AG04450 (cell line): ENCODE data around the gene FAM98C. TPM values are rescaled to one million over a fixed set of nuclear protein-coding genes. Genes with fewer than 3 reads are reported as not detected.

Experiments
- CTCF ChIA-PET: fragments of 300-600, 350-600 bp; formaldehyde crosslinking; extraction: SDS; loops from one replicate; lab custom pipeline; 2022; ENCODE audit warnings: antibody characterized with exemption, inconsistent platforms; lab: Charles Lee
- POLR2A ChIA-PET: fragments of 350-600 bp; formaldehyde crosslinking; extraction: SDS; loops from one replicate; lab custom pipeline; 2021; ENCODE audit warnings: antibody characterized with exemption, inconsistent platforms; lab: Yijun Ruan, JAX
- DNase-seq: peaks from one replicate; pipeline ENCODE4 v3.0.0-alpha.2; 2011; ENCODE audit warnings: low read depth, low spot score
- H3K27ac ChIP-seq: one replicate; pipeline ENCODE4 v1.5.1; 2012; ENCODE audit warnings: low read depth, low read length, control low read depth
- H3K27me3 ChIP-seq: one replicate; pipeline ENCODE4 v1.6.0; 2012; ENCODE audit warnings: low read length; ENCODE audit not compliant: control insufficient read depth, insufficient read depth
- H3K4me3 ChIP-seq: 2 replicates; pipeline ENCODE4 v1.5.1; 2011; ENCODE audit warnings: mild to moderate bottlenecking, low read depth, low read length, control low read depth
- H3K9me3 ChIP-seq: 2 replicates; pipeline ENCODE4 v1.5.1; 2012; ENCODE audit warnings: low read length; ENCODE audit not compliant: control insufficient read depth, insufficient read depth
- polyA plus RNA-seq: library from polyadenylated mRNA; depleted of rRNA; stranded (reverse); fragments of >200 nt; gene quantifications from 2 replicates; pipeline ENCODE4 v1.2.3, GENCODE V29; 2011
- TF ChIP-seq, protein P1 (sequence below): IDR thresholded peaks from 2 replicates; pipeline ENCODE4 v1.5.1; 2011; ENCODE audit warnings: low read depth, low read length, control low read depth, inconsistent platforms

FAM98C gene
- polyA plus RNA-seq, 1 experiment, result 5.0 TPM

DNA sequence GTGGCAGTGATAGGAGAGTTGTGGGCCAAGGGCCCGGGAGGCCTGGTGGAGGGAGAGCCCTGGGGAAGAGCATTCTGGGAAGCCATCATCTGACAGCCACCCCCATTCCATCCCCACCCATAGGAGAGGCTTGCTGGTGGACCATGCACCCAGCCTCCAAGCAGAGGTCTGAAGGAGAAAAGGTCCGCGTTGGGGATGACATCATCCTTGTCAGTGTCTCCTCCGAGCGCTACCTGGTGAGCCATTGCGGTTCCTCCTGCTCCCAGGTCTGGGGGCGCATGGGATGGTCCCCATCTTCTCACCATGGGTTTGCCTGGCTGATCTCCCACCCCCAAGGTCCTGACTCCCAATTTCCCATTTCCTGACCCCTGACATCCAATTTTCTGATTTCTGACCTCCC, 41.1 kb downstream of the FAM98C start:
- Histone ChIP-seq H3K27ac (no peak overlapping the region), H3K9me3 (no peaks in the 10 kb centered on the region), H3K27me3 (no peaks in the 10 kb centered on the region), H3K4me3 (no peak overlapping the region)
- ChIA-PET POLR2A (no interaction called here), CTCF (no interaction called here)
- no peak for DNase-seq
- TF ChIP-seq, protein P1, sequence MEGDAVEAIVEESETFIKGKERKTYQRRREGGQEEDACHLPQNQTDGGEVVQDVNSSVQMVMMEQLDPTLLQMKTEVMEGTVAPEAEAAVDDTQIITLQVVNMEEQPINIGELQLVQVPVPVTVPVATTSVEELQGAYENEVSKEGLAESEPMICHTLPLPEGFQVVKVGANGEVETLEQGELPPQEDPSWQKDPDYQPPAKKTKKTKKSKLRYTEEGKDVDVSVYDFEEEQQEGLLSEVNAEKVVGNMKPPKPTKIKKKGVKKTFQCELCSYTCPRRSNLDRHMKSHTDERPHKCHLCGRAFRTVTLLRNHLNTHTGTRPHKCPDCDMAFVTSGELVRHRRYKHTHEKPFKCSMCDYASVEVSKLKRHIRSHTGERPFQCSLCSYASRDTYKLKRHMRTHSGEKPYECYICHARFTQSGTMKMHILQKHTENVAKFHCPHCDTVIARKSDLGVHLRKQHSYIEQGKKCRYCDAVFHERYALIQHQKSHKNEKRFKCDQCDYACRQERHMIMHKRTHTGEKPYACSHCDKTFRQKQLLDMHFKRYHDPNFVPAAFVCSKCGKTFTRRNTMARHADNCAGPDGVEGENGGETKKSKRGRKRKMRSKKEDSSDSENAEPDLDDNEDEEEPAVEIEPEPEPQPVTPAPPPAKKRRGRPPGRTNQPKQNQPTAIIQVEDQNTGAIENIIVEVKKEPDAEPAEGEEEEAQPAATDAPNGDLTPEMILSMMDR, result no peak

DNA sequence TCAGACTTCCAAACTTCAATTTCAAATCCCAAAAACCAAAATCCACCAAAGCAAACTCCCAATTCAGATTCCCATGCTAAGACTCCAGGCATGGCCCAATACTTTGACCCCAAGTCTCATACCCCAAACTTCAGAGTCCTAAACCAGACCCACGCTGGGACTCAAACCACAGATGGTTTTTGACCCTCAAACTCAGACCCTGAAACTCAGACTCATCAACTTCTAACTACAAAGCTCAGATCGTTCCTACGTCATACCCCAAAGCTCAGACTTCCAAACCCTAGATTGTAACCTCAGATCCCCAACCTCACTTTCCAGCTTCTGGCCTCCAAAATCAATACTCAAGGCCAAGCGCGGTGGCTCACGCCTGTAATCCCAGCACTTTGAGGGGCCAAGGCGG, 42.5 kb downstream of the FAM98C start:
- CTCF ChIA-PET, result no interaction called here

DNA sequence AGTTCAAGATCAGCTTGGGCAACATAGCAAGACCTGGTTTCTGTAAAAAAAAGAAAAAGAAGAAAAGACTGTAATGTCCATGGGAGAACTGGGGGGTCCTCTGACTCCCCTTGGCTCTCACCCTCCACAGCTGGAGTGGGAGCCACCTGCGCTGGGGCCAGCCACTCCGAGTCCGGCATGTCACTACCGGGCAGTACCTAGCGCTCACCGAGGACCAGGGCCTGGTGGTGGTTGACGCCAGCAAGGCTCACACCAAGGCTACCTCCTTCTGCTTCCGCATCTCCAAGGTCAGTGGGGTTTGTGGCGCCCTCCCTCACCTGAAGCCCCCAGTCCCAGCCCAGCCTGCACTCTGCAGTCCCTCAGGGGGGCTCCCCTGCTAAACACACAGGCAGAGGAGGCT, 45.3 kb downstream of the FAM98C start:
- Histone ChIP-seq H3K27me3 (no peaks in the 10 kb centered on the region), H3K4me3 (no peak overlapping the region), H3K27ac (no peak overlapping the region), H3K9me3 (peaks cover 6% of the 10 kb centered on the region; the same call in 1 of the 2 replicates)
- POLR2A ChIA-PET, result no interaction called here
- TF ChIP-seq, protein P1, result no peak
- CTCF ChIA-PET, result no interaction called here
- DNase-seq, result no peak

More for the DNA sequence above, 42.5 kb downstream of the FAM98C start:
- no peak overlapping the region for H3K4me3 ChIP-seq
- no peak for DNase-seq
- no peaks in the 10 kb centered on the region for H3K27me3 ChIP-seq
- TF ChIP-seq, protein P1, result no peak
- no peaks in the 10 kb centered on the region for H3K9me3 ChIP-seq
- H3K27ac ChIP-seq, result no peak overlapping the region
- POLR2A ChIA-PET, result no interaction called here

DNA sequence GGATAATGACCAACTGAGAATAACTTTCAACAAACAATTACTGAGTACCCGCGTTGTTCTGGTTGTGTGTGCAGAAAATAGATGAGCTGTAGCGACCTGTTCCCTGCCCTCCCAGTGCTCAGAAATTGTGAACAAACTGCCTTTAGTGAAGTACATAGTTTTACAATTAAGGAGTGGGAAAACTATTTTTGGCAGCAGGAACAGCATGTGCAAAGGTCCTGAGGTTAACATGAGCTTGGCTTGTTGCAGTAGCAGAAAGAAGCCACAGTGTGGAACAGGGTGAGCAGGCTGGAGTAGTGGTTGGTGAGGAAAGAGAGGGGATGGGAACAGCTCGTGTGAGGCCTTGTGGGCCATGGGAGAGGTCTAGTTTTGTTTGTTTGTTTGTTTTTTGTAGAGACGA, 46.6 kb downstream of the FAM98C start:
- H3K27me3 ChIP-seq, result no peaks in the 10 kb centered on the region
- CTCF ChIA-PET, result no interaction called here
- no peak for DNase-seq
- H3K27ac ChIP-seq, result no peak overlapping the region
- H3K9me3 ChIP-seq, result peaks cover 6% of the 10 kb centered on the region; the same call in 1 of the 2 replicates
- H3K4me3 ChIP-seq, result no peak overlapping the region
- POLR2A ChIA-PET, result no interaction called here
- TF ChIP-seq, protein P1, result no peak

DNA sequence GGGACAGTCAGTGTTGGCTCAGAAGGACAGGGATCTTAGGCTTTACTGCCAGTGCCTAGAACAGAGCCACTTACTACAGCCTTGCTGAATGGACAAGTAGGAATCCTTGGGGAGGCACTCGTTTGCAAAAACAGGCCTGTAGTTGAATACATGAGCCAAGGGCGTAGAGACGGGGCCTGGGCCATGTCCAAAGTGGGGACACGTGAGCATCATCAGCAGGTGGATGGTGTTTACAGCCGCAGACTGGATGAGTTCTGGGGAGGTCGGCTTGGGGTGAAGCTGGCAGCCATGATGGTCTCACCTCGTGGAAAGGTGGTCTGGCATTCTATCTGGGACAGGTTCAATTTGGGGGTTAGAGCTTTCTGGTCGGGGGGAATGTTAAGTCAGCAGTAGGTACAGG, 48.1 kb downstream of the FAM98C start:
- no peak for DNase-seq
- CTCF ChIA-PET, result no interaction called here
- TF ChIP-seq, protein P1, result no peak
- H3K9me3 ChIP-seq, result peaks cover 6% of the 10 kb centered on the region; the same call in 1 of the 2 replicates
- POLR2A ChIA-PET, result no interaction called here
- no peaks in the 10 kb centered on the region for H3K27me3 ChIP-seq
- no peak overlapping the region for H3K4me3 ChIP-seq
- no peak overlapping the region for H3K27ac ChIP-seq
